ENCODE data around the gene EHBP1L1.

EHBP1L1 gene

GRCh38 chr11:65593518-65594414, 17.9 kb downstream of the EHBP1L1 start:
- peak; percentile 81 for TF ChIP-seq CTCF (IDR thresholded peaks at IDR 0.05; ENCODE audit: borderline replicate concordance, insufficient read depth, low read depth, low read length)
- no peak overlapping the region for H3K4me3 ChIP-seq (ENCODE audit: low read depth, low read length)

GRCh38 chr11:65595131-65595530, 19.3 kb downstream of the EHBP1L1 start:
- TF ChIP-seq CTCF (IDR thresholded peaks at IDR 0.05; ENCODE audit: borderline replicate concordance, insufficient read depth, low read depth, low read length): no peak
- H3K4me3 ChIP-seq (ENCODE audit: low read depth, low read length): no peak overlapping the region

GRCh38 chr11:65595543-65596281, 19.9 kb downstream of the EHBP1L1 start, which contains the start of gene KCNK7:
Gene KCNK7 (minus strand): TSS chr11:65595800. CDS start chr11:65595772, 28 bp downstream.
- H3K4me3 ChIP-seq (ENCODE audit: low read depth, low read length): no peak within 1 kb of the TSS
- TF ChIP-seq CTCF (IDR thresholded peaks at IDR 0.05; ENCODE audit: borderline replicate concordance, insufficient read depth, low read depth, low read length): no peak

- no peak overlapping the region for H3K4me3 ChIP-seq (ENCODE audit: low read depth, low read length)
- TF ChIP-seq CTCF (IDR thresholded peaks at IDR 0.05; ENCODE audit: borderline replicate concordance, insufficient read depth, low read depth, low read length): no peak
These were observed 20.7 kb downstream of the EHBP1L1 start for GRCh38 chr11:65596520-65596919.

- no peak for TF ChIP-seq CTCF (IDR thresholded peaks at IDR 0.05; ENCODE audit: borderline replicate concordance, insufficient read depth, low read depth, low read length)
These were observed 22.4 kb downstream of the EHBP1L1 start for GRCh38 chr11:65598258-65598699.

GRCh38 chr11:65599216-65599954, 23.5 kb downstream of the EHBP1L1 start:
- no peak overlapping the region for H3K4me3 ChIP-seq (ENCODE audit: low read depth, low read length)
- TF ChIP-seq CTCF (IDR thresholded peaks at IDR 0.05; ENCODE audit: borderline replicate concordance, insufficient read depth, low read depth, low read length): no peak

More at GRCh38 chr11:65598258-65598699, 22.4 kb downstream of the EHBP1L1 start:
- H3K4me3 ChIP-seq (ENCODE audit: low read depth, low read length): no peak overlapping the region
